ENCODE data around the gene CD226. TPM values are rescaled to one million over a fixed set of nuclear protein-coding genes. Genes with fewer than 3 reads are reported as not detected.
A peak's percentile ranks its signal among the peaks of the same experiment; 100 is the strongest.

The CD226 gene
- total and polyA plus RNA-seq, 10 of the 15 experiments (the other 5 are each of a cell fraction or from before 2014, with no cell fraction given) = 12.9 to 68.8 (median 47.3) TPM

- TF ChIP-seq CBX5 (IDR thresholded peaks at IDR 0.05; ENCODE audit: low read depth) = peak; percentile 88; the same call in 1 of the 2 replicates
Measured at GRCh38 chr18:69939812-69940211, 7.9 kb downstream of the CD226 start (continued).

GRCh38 chr18:69936191-69936558 lies 11.5 kb downstream of the CD226 start:
- CTCF ChIA-PET = interaction anchor here (0.7 to 2.2 kb wide), 7 partner anchors 11 to 70 kb away, joined by 3 to 10 read pairs (median 4); partner anchors contain the start of gene CD226
- 0 out of 2 replicates have a peak overlapping the region, but pooled peaks have one; percentile 7 for H3K4me3 ChIP-seq

More at GRCh38 chr18:69936191-69936558, 11.5 kb downstream of the CD226 start:
- peaks cover 44% of the 10 kb centered on the region for H3K4me1 ChIP-seq (ENCODE audit: control insufficient read depth, insufficient read depth, low read length)
- intact Hi-C loops (cut with micrococcal nuclease; ENCODE audit: unreplicated experiment) = no loop called here
- no peaks in the 10 kb centered on the region for H3K27me3 ChIP-seq (replicated peaks in 1 of 2; ENCODE audit: control insufficient read depth in 2 of 2, insufficient read depth in 2 of 2, low read length in 1 of 2)
- peaks cover 13% of the 10 kb centered on the region for H3K9me3 ChIP-seq (replicated peaks; ENCODE audit: control insufficient read depth, insufficient read depth, low read length)
- H3K9ac ChIP-seq (ENCODE audit: control insufficient read depth, insufficient read depth, low read length) = peak overlapping the region; percentile 55; the same call in 1 of the 2 replicates
- ChIA-PET POLR2A (interaction anchor here (1.5 kb wide), 1 partner anchor 38 kb away, joined by 9 read pairs; no protein-coding TSS in a partner anchor), SMC1A (ENCODE audit: uncharacterized antibody, unreplicated experiment) (interaction anchor here (0.7 to 3.2 kb wide), 14 partner anchors 9 to 150 kb away, joined by 3 to 33 read pairs (median 6); partner anchors contain the start of gene CD226), RAD21 (ENCODE audit: unreplicated experiment) (interaction anchor here (0.6 to 3.4 kb wide), 7 partner anchors 12 to 259 kb away, joined by 3 to 26 read pairs (median 5); partner anchors contain the start of gene CD226)
- H3K36me3 ChIP-seq (ENCODE audit: control insufficient read depth in 2 of 2, insufficient read depth in 2 of 2, low read length in 1 of 2) = peaks cover 2 to 14% of the 10 kb centered on the region in 2 experiments; a peak in 3 of 4 replicates
- no peaks in the 10 kb centered on the region for H4K20me1 ChIP-seq (ENCODE audit: control insufficient read depth, insufficient read depth)
- WGBS (ENCODE audit: insufficient coverage, insufficient replicate concordance, low lambda C conversion rate, missing lambda C conversion rate) = 29% methylated on average over 4 of the region's 4 CpGs
- FAIRE-seq (no peak), ATAC-seq (peak; percentile 64), DNase-seq (ENCODE audit: low read depth, low spot score) (no peak)
- H3K27ac ChIP-seq (ENCODE audit: control insufficient read depth, insufficient read depth) = peak overlapping the region; percentile 88
- BruUV-seq (replicated peaks) = TSS peak; percentile 44
- H3K79me2 ChIP-seq (ENCODE audit: control insufficient read depth, insufficient read depth, low read length) = peaks cover 52% of the 10 kb centered on the region
- peak overlapping the region; percentile 50 for H2AFZ ChIP-seq (ENCODE audit: control insufficient read depth, low read depth, low read length)
- in situ Hi-C loops (cut with MboI) = no loop called here
- peak; percentile 77 to 78; a peak in 2 of 4 replicates for TF ChIP-seq BHLHE40 (IDR thresholded peaks at IDR 0.05; ENCODE audit: borderline replicate concordance in 1 of 2, low read depth in 2 of 2, low read length in 1 of 2)
- peak; percentile 46; the same call in 1 of the 2 replicates for TF ChIP-seq PAX5 (IDR thresholded peaks at IDR 0.05; ENCODE audit: borderline replicate concordance, low read depth, low read length)
- 0 out of 2 replicates have a peak, but pooled peaks have one; percentile 9 for TF ChIP-seq IRF4 (IDR thresholded peaks at IDR 0.05; ENCODE audit: low read depth, low read length)
- no peak for TF ChIP-seq MXI1 (IDR thresholded peaks at IDR 0.05; ENCODE audit: low read depth, low read length)
- peak; percentile 40; the same call in 1 of the 2 replicates for TF ChIP-seq ZNF687 (IDR thresholded peaks at IDR 0.05)
- no peak for TF ChIP-seq MEF2A (IDR thresholded peaks at IDR 0.05; ENCODE audit: insufficient read depth, low read depth, low read length)
- TF ChIP-seq BMI1 (IDR thresholded peaks at IDR 0.05; ENCODE audit: borderline replicate concordance) = no peak
- peak; percentile 55; the same call in 1 of the 2 replicates for TF ChIP-seq RUNX3 (IDR thresholded peaks at IDR 0.05; ENCODE audit: low read length)
- peak; percentile 61 for TF ChIP-seq EED (IDR thresholded peaks at IDR 0.05; ENCODE audit: low read depth)
- peak in 1 of 2 experiments; percentile 4; a peak in 1 of 4 replicates for TF ChIP-seq IKZF2 (IDR thresholded peaks at IDR 0.05)
- peak overlapping the region; percentile 62 for H3K4me2 ChIP-seq (ENCODE audit: control insufficient read depth, insufficient read depth)
